Renal cortical epithelial cell (primary cell): ENCODE data around the gene LRP2BP. TPM values are rescaled to one million over a fixed set of nuclear protein-coding genes. Genes with fewer than 3 reads are reported as not detected.

Experiments used
- DNase-seq: peaks from one replicate; pipeline ENCODE4 v3.0.0-alpha.2; 2011; ENCODE audit warnings: low read depth
- total RNA-seq: library from RNA; depleted of rRNA; stranded (reverse); fragments of >200 nt; gene quantifications from 2 replicates; pipeline ENCODE4 v1.2.3, GENCODE V29; 2014

The LRP2BP gene
- 1.3 TPM in 1 of 2 replicates, not detected in the other for total RNA-seq

GRCh38 chr4:185395238-185395955, at the start of gene LRP2BP:
Gene LRP2BP, minus strand, starts transcription at chr4:185395924. Its CDS starts 17,738 bp downstream, at chr4:185378186.
- peak; percentile 80 for DNase-seq

- no peak for DNase-seq
Measured at GRCh38 chr4:185445209-185445608, 49.5 kb upstream of the LRP2BP start.

- DNase-seq: no peak
Measured at GRCh38 chr4:185441479-185441878, 45.8 kb upstream of the LRP2BP start.

GRCh38 chr4:185437809-185438208, 42.1 kb upstream of the LRP2BP start:
- DNase-seq: peak; percentile 4

GRCh38 chr4:185435466-185435865, 39.7 kb upstream of the LRP2BP start:
- peak; percentile 78 for DNase-seq

- DNase-seq: no peak
Measured at GRCh38 chr4:185429660-185430059, 33.9 kb upstream of the LRP2BP start.

- no peak for DNase-seq
Measured at GRCh38 chr4:185426960-185427688, 31.4 kb upstream of the LRP2BP start.

- peak; percentile 73 for DNase-seq
Measured at GRCh38 chr4:185425647-185426352, 30.1 kb upstream of the LRP2BP start, which contains the start of gene UFSP2. Gene UFSP2, minus strand, starts transcription at chr4:185425964. Its CDS starts 96 bp downstream, at chr4:185425868.

- DNase-seq: peak; percentile 23
Measured at GRCh38 chr4:185424905-185425646, 29.4 kb upstream of the LRP2BP start.

GRCh38 chr4:185421366-185422124, 25.8 kb upstream of the LRP2BP start:
- DNase-seq: peak; percentile 74

- DNase-seq: no peak
Measured at GRCh38 chr4:185416955-185417354, 21.2 kb upstream of the LRP2BP start.

- no peak for DNase-seq
Measured at GRCh38 chr4:185412412-185412811, 16.7 kb upstream of the LRP2BP start.

- no peak for DNase-seq
Measured at GRCh38 chr4:185411849-185412248, 16.1 kb upstream of the LRP2BP start.

- DNase-seq: no peak
Measured at GRCh38 chr4:185408432-185408831, 12.7 kb upstream of the LRP2BP start.

GRCh38 chr4:185405296-185405999, 9.7 kb upstream of the LRP2BP start:
- DNase-seq: no peak

GRCh38 chr4:185404031-185404430, 8.3 kb upstream of the LRP2BP start:
- DNase-seq: no peak

- peak; percentile 27 for DNase-seq
Measured at GRCh38 chr4:185399466-185399865, 3.7 kb upstream of the LRP2BP start.

GRCh38 chr4:185398618-185399017, 2.9 kb upstream of the LRP2BP start:
- no peak for DNase-seq

- peak; percentile 86 for DNase-seq
Measured at GRCh38 chr4:185396724-185397385, 1.1 kb upstream of the LRP2BP start, which contains the start of gene ANKRD37. Gene ANKRD37, plus strand, starts transcription at chr4:185396841. Its CDS starts 83 bp downstream, at chr4:185396924.
